OCI-LY7 (cell line): ENCODE measurements around the gene ZDHHC19. TPM values are rescaled to one million over a fixed set of nuclear protein-coding genes. Genes with fewer than 3 reads are reported as not detected.
"Not testable (repeated sequence)": the region's sequence is repeated elsewhere in the genome, so short reads cannot be mapped to it uniquely, and the experiment has no call there.

Source experiments
- BruUV-seq: library from RNA; stranded (reverse); fragments of 400-500 nt; replicated peaks from 2 replicates; lab custom pipeline; 2021; lab: Mats Ljungman, UMichigan
- CTCF ChIA-PET: fragments of 300-600 bp; sonication (Branson Sonifier 250); formaldehyde crosslinking; loops from one replicate; lab custom pipeline; 2022; ENCODE audit warnings: antibody characterized with exemption; ENCODE audit not compliant: unreplicated experiment; lab: Charles Lee
- POLR2A ChIA-PET: fragments of 300-600 bp; sonication (Branson Sonifier 250); formaldehyde crosslinking; loops from one replicate; lab custom pipeline; 2022; ENCODE audit warnings: antibody characterized with exemption; lab: Charles Lee
- DNase-seq: peaks from one replicate; pipeline ENCODE4 v3.0.0-alpha.2; 2015; ENCODE audit warnings: low spot score
- H2AFZ ChIP-seq: fragments of 200-600 bp; sonication (generic), shearing (Covaris generic); 2 replicates; pipeline ENCODE4 v1.6.1; 2014; ENCODE audit warnings: mild to moderate bottlenecking, antibody characterized with exemption, low read length, moderate library complexity
- H3K27ac ChIP-seq: fragments of 200-600 bp; sonication (generic); 2 replicates; pipeline ENCODE4 v1.5.1; 2014; ENCODE audit warnings: mixed run types, low read depth, mild to moderate bottlenecking, moderate library complexity, low read length, inconsistent platforms; ENCODE audit not compliant: poor library complexity, severe bottlenecking
- H3K36me3 ChIP-seq: fragments of 200-600 bp; sonication (generic); 2 replicates; pipeline ENCODE4 v1.6.1; 2014; ENCODE audit warnings: mild to moderate bottlenecking, antibody characterized with exemption, low read length, moderate library complexity, mixed read lengths; ENCODE audit not compliant: insufficient read depth
- H3K4me1 ChIP-seq: fragments of 200-600 bp; sonication (generic); 2 replicates; pipeline ENCODE4 v1.5.1; 2014; ENCODE audit warnings: mild to moderate bottlenecking, low read length; ENCODE audit not compliant: insufficient read depth, poor library complexity, severe bottlenecking
- H3K4me2 ChIP-seq: fragments of 200-600 bp; sonication (generic); 2 replicates; pipeline ENCODE4 v1.6.1; 2014; ENCODE audit warnings: mild to moderate bottlenecking, low read length
- H3K4me3 ChIP-seq: fragments of 200-600 bp; sonication (generic); 2 replicates; pipeline ENCODE4 v1.5.1; 2014; ENCODE audit warnings: mild to moderate bottlenecking, low read depth, low read length; ENCODE audit not compliant: poor library complexity, severe bottlenecking
- H3K79me2 ChIP-seq: fragments of 200-600 bp; sonication (generic); 2 replicates; pipeline ENCODE4 v1.6.1; 2016; ENCODE audit warnings: low read depth, mild to moderate bottlenecking, low read length, moderate library complexity, mixed read lengths; ENCODE audit not compliant: insufficient read depth
- H3K9me2 ChIP-seq: fragments of 200-600 bp; sonication (generic); 2 replicates; pipeline ENCODE4 v1.6.1; 2016; ENCODE audit warnings: mild to moderate bottlenecking, low read length, mixed read lengths; ENCODE audit not compliant: insufficient read depth
- H3K9me3 ChIP-seq: fragments of 200-600 bp; sonication (generic); 2 replicates; pipeline ENCODE4 v1.6.1; 2014; ENCODE audit warnings: mild to moderate bottlenecking, mixed run types, low read length, mixed read lengths
- H4K20me1 ChIP-seq: fragments of 200-600 bp; sonication (generic); 2 replicates; pipeline ENCODE4 v1.6.1; 2014; ENCODE audit warnings: mild to moderate bottlenecking, antibody characterized with exemption, low read length, moderate library complexity, mixed read lengths; ENCODE audit not compliant: insufficient read depth
- CTCF ChIP-seq: fragments of 200-600 bp; sonication (generic); conservative IDR thresholded peaks from 2 replicates; pipeline ENCODE4 v1.5.1; 2014; ENCODE audit warnings: mild to moderate bottlenecking, antibody characterized with exemption, low read length, moderate library complexity, mixed read lengths
- EZH2phosphoT487 ChIP-seq: fragments of 200-600 bp; sonication (generic); IDR thresholded peaks from 2 replicates; pipeline ENCODE4 v1.6.1; 2018; ENCODE audit warnings: low read depth, borderline replicate concordance, mild to moderate bottlenecking, mixed run types, antibody characterized with exemption, low read length, moderate library complexity, mixed read lengths
- intact Hi-C: fragments of 100-400 bp; cut with micrococcal nuclease; formaldehyde crosslinking; loops from one replicate; pipeline ENCODE4 v1.10.0; 2022; ENCODE audit not compliant: unreplicated experiment
- total RNA-seq, 2 experiments: library from RNA; depleted of rRNA in 1 of 2; stranded (reverse); fragments of >200 nt in 1 of 2; shearing (Covaris generic) in 1 of 2; gene quantifications; 2 replicates each; pipeline ENCODE4 v1.2.3, GENCODE V29; 2014 to 2022

Gene ZDHHC19
- total RNA-seq, 2 experiments from 2014 or later: not detected

GRCh38 chr3:196165850-196166249, 45.4 kb downstream of the ZDHHC19 start:
- Histone ChIP-seq H3K9me3 (no peaks in the 10 kb centered on the region), H2AFZ (no peak overlapping the region), H3K36me3 (no peaks in the 10 kb centered on the region), H3K9me2 (no peaks in the 10 kb centered on the region), H3K79me2 (no peaks in the 10 kb centered on the region), H3K27ac (no peak overlapping the region), H3K4me2 (no peak overlapping the region), H3K4me3 (no peak overlapping the region), H3K4me1 (no peaks in the 10 kb centered on the region), H4K20me1 (no peaks in the 10 kb centered on the region)
- ChIA-PET CTCF (interaction anchor here (0.6 kb wide), 1 partner anchor 479 kb away, joined by 3 read pairs; no protein-coding TSS in a partner anchor), POLR2A (no interaction called here)
- TF ChIP-seq CTCF (no peak), EZH2phosphoT487 (no peak)
- DNase-seq: no peak
- BruUV-seq: no TSS peak
- intact Hi-C loops: no loop called here

GRCh38 chr3:196165006-196165575, 46.1 kb downstream of the ZDHHC19 start:
- H3K4me2 ChIP-seq, H3K36me3 ChIP-seq, H3K79me2 ChIP-seq, BruUV-seq, H3K9me3 ChIP-seq, H2AFZ ChIP-seq, H3K9me2 ChIP-seq, CTCF ChIA-PET, H3K4me3 ChIP-seq, H3K27ac ChIP-seq, DNase-seq, intact Hi-C loops, H4K20me1 ChIP-seq, H3K4me1 ChIP-seq, POLR2A ChIA-PET: not testable (repeated sequence)

GRCh38 chr3:196164576-196164975, 46.6 kb downstream of the ZDHHC19 start:
- no peaks in the 10 kb centered on the region for H4K20me1 ChIP-seq
- TF ChIP-seq EZH2phosphoT487: no peak
- TF ChIP-seq CTCF: no peak
- no peaks in the 10 kb centered on the region for H3K4me1 ChIP-seq
- intact Hi-C loops: no loop called here
- no peaks in the 10 kb centered on the region for H3K36me3 ChIP-seq
- H3K9me3 ChIP-seq: no peaks in the 10 kb centered on the region
- H2AFZ ChIP-seq: no peak overlapping the region
- DNase-seq: no peak
- H3K9me2 ChIP-seq: no peaks in the 10 kb centered on the region
- no peak overlapping the region for H3K4me3 ChIP-seq
- CTCF ChIA-PET: no interaction called here
- no TSS peak for BruUV-seq
- POLR2A ChIA-PET: no interaction called here
- H3K79me2 ChIP-seq: no peaks in the 10 kb centered on the region
- H3K4me2 ChIP-seq: no peak overlapping the region
- no peak overlapping the region for H3K27ac ChIP-seq
